Head of caudate nucleus (tissue), 42 donors: ENCODE results near the gene DTNB.

Experiments
- DNase-seq, 42 donors: peaks; one replicate each; pipeline versions ENCODE4 v3.0.0 to v3.0.0-alpha.2; 2020 to 2021; ENCODE audit warnings: mixed read lengths in 7 of 42
- intact Hi-C: fragments of 100-400 bp; cut with DNase I; formaldehyde crosslinking; loops from one replicate; pipeline ENCODE4 v1.15.0; 2022

The DTNB gene

DNA sequence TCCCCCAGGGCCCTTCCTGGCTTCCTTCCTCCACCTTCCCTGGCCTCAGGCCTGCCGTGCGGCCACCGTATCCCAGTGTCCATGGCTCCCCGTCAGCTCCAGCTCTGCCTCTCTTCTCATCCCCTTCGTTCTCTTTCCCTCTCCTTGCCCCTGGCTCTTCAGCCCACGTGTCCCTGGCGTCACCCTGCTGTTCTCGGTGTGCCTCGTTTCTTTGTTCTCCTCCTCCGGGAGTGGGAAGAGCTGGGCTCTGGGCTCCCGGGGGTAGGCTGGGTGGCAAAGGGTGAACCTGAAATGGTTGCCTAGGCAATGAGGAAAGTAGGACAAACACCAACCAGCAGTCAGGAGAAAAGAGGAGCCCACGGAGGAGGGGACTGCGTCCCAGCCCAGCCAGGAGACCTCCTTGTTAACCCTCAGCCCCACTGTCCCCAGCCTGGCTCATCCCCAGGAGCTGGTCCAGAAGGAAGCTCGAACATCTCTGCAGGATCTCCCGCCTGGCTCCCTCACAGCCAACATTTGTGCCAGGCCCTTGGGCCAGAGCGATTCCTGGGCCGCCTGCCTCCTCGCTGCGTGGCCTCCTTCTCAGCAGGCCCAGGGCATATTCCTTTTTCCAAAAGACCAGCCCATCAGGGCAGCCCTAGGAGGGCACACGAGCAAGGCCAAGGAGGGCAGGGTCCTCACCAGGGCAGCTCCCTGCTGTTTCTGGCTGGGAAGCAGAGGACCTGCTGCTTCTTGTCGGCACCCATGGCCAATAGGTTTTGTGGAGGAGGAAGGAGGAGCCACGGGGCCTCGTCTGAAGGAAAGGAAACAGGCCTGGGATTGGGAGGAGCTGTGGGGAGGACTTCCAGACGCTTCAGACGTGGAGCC lies 300.7 kb downstream of the DTNB start:
- DNase-seq: peak in 41 of 42 donors; percentile 50 to 92 (median 77)
- intact Hi-C loops: loop anchor here (10.0 kb wide), 1 partner anchor 152 kb away; no protein-coding TSS in a partner anchor

DNA sequence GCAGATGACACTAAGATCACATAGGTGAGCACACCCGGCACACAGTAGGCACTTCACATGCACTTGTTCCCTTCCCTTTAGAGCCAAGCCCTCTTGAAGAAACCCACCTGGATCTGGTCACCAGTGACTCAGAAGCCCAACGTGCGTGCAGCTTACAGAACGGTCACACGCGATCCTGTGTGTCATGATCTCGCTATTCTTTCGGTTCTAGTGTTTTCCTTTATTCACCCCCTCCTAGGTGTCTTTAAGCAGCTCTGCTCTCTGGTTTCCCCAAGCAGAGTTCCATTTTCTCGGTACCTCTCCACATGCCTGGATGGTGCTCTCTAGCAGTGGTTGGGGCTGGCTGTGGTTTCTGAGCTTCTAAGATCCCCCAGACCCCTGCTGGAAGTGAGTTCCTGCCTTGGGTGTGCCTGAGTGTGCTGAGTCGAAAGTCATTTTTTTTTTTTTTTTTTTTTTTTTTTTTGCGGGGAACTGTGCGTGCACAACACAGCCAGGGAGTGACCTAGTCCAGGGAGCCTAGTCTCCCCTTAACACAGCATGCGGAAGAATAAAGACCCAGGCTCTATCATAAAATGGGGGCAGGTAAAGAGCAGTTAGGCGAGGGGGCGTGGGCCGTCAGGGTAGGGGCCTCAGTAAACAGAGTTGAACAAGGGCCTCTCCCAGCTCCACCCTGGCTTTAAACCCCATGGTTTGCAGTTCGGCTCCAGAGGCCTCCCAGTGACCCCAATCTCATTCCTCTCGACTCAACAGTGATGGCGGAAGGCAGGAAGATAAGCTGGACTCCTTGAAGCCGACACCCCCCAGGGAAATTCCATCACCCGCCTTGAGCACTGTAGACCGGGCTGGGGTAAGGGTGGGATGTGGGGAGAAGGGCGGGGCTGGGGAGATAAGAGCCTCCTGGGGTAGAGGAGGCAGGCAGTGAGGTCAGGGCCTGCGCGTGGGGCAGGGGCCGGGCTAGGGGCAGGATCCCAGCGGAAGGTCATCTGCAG lies 301.8 kb downstream of the DTNB start:
- intact Hi-C loops: loop anchor here (10.0 kb wide), 1 partner anchor 153 kb away; no protein-coding TSS in a partner anchor
- peak in 5 of 42 donors; percentile 7 to 34 (median 32) for DNase-seq

DNA sequence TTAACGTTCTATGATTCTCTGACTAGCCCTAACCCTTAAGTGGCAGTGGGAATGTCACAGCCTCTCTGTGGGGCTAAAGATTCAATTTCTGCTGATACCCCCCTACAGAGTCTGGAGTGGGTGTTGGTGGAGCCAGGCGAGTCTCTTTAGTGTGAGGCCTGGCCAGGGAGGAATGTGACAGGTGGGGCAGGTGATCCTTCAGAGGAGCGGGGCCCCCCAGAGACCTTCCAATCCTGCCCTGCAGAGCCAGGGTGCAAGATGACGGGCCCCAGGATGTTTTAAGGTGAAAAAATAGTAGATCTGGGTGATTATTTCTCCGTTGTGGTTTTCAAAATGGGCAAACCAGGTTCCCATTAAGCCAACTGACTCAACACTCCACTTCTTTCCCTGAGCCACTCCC lies 303.5 kb downstream of the DTNB start:
- DNase-seq: peak in 2 of 42 donors; percentile 6 to 7
- intact Hi-C loops: loop anchor here (10.0 kb wide), 1 partner anchor 155 kb away; no protein-coding TSS in a partner anchor

DNA sequence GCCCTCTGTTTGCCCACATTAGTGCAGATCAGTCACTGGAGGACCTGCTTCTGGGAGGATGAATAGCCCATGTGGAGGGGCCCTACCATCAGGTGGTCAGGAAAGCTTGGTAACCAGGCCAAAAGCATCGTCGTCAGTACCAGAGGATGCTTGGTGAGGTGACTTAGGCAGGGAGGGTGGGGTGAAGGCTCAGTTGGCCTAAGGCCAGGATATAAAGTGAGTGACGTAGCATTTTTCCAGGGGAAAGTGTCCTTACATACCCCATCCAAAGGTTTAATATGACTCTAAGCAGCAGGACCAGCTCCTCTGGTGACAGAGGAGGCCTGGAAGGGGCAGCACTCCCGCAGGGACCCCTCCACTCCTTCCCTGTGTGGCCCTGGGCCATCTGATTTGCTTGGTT lies 303.9 kb downstream of the DTNB start:
- peak in 2 of 42 donors; percentile 5 to 32 for DNase-seq

DNA sequence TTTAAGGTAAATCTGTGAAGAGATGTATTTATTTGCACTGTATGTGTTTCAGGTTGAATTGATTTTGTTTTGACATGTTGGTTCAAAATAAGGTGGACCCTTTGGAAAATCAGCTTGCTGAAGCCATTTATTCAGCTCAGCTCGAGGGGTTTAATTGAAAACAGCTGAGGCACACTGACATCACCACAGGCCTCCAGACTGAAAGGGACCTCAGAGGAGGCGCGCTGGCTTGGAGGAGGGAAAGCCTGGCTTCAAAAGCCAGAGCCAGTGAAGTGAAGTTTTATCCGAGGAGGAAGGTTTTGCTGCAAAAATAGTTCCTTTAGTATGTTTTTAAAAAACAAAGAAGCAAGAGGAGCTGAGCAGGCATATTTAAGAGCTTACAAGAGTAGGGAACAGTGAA lies 304.7 kb downstream of the DTNB start:
- DNase-seq: peak in 1 of 42 donors; percentile 39
- intact Hi-C loops: no loop called here

More for the DNA sequence above, 303.9 kb downstream of the DTNB start:
- intact Hi-C loops: no loop called here

DNA sequence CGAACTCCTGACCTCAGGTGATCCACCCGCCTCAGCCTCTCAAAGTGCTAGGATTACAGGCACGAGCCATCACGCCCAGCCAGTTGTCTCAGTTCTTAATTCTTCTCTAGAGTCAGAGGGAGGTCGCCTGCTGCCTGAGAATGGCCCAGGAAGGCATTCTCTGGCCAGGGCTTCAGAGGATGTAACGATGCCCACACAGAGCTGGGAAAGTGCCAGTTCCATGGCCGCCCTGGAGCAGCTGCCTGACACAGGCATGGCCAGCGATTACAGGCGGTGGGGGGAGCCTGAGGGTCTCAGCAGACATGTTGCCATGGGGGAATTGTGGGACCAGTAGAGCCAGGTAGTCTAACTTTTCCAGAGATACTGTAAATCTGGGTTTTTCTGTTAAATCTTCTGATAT lies 306.1 kb downstream of the DTNB start:
- intact Hi-C loops: no loop called here
- DNase-seq: no peak

DNA sequence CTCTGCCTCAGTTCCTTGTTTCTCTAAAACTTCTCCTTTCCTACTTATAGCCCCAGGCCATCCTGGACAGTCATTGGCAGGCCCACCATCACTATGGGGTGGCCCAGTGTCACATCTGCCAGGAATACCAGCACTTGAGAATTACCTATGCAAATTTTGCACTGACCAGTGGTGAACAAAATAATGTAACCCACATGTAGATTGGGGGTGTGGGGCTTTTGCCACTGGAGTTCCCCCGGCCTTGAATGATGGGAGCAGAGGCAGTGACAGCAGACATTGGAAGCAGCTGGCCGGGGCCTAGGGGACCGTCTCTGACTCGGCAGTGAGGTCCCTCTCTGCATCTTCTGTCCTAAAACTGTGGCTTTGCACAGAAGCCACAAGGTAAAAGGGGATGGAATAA lies 306.7 kb downstream of the DTNB start:
- no peak for DNase-seq
- intact Hi-C loops: no loop called here

DNA sequence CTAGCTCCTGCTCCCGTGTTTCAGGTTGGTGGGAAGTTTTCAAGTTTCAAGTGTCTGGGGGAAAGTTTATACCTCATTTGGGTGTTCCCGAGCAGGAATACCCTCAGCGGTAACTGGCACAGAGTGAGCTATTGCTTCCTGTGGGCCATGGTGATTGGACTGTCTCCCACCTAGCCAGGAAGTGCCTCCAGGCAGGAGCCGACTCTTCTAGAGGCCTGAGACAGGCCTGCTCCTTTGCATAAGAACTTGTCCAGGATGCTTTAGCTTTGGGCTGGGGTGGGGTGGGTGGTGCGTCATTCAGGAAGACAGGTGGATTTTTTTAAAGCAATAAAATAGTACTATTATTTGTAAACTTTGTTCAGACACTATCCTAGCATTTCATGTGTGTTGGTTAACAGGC lies 308.1 kb downstream of the DTNB start:
- no peak for DNase-seq
- intact Hi-C loops: no loop called here

DNA sequence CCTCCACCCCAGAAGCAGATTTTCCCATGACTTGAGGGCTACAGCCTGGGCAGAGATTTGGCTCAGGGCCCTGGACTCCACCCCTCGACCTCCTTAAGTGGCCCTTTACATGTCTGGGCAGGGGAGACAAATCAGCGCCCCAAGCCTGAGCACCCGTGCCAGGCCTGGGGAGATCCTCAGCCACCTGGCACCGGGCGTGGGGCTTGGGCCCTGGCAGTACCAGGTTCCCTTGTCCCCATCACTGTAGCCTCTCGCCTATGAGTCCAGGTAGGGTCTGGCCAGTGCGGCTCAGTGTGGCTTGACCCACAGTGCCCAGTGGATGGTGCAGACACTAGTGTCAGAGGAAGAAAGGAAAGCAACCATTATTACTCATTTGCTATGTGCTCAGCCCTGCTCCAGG lies 309.6 kb downstream of the DTNB start:
- DNase-seq: no peak
- intact Hi-C loops: no loop called here

DNA sequence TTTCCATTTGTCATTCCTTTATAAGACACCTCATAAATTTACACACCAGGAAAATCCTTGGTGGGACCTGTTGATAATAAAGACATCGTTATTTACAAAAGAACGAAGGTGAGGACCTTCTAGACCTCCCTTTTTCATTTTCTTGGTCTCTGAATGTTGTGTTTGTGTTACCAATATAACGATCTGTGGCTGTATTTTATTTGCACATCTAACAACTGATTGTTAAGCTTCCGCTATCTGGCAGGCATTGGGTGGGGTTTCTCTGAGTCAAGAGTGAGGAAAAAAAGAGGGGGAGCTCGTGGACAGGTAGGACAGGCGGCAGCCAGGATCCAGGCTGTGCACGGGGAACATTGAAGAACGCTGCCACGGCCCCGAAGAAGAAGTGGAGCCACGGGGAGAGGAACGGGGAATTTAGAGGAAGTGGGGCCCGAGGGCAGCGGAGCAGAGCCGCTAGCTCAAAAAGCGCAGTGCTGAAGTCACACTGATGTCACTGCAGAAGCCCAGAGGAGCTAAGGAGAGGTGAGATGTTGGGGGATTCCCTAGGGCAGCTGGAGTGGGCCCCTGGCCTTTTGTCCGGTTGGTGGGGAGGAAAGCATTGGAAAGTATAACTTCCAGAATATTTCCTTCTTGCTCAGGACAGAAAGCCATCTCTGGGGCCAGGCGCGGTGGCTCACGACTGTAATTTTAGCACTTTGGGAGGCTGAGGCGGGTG lies 310.8 kb downstream of the DTNB start:
- intact Hi-C loops: no loop called here
- DNase-seq: peak in 25 of 42 donors; percentile 29 to 70 (median 54)

DNA sequence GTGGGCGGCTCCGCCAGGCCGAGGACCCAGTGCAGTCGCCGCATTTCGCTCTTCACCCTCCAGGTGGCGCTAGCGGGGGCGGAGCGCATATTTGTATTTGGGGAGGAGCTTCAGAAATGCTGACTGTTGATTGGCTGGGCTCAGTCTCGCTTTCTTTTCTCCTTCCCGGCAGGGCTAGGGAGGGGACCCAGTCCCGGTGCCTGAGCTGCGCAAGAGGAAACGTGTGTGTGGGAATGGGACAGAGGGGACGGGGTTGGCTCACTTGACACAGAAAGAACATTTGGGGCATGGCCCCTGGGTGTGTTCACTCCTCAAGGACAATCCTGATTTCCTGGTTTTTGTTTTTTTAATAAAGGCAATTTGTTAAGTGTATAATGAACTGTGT lies 311.3 kb downstream of the DTNB start:
- intact Hi-C loops: no loop called here
- DNase-seq: peak; percentile 88 to 98 (median 94)

DNA sequence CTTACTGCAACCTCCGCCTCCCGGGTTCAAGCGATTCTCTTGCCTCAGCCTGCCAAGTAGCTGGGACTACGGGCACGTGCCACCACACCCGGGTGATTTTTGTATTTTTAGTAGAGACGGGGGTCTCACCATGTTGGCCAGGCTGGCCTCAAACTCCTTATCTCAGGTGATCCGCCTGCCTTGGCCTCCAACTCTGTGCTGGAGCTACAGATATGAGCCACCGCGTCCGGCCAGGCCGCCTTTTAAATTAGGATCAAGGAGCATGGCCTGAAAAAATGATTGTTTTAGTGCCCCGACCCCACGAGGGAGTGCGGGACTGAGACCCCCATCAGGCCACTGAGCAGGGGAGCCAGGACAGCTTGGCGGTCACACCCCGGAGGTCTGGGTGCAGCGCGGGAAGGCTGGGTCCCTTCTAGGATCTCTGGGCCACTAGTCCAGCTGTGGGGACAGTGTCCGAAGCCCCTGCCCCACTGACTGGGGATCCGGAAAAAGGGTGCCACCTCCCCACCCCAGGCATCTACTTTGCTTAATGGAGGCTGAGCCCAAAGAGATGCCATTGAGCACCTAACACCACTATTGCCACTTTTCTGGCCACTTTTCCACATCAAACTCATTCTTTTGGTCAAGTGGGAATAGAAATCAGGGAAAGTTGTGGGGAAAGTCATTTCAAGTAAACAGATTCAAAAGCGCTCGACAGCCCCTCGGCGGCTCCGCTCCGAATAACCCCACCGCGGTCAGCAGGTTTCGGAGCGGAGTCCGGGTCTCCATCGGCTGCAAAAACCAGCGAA lies 311.9 kb downstream of the DTNB start:
- DNase-seq: no peak
- intact Hi-C loops: no loop called here

DNA sequence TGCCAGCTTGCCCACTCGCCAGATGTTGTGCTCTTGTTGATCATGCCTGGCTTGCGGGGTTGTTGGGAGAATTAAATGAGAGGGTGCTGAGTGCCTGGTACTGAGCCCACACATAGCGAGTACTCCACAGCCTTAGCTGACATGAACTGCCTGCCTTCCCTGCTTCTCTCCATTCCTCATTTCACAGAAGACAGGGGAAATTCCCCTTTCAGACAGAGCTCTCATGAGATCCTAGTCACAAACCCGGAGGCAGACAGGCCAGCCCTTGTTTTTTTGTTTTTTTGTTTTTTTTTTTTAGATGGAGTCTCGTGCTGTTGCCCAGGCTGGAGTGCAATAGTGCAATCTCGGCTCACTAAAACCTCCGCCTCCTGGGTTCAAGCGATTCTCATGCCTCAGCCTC lies 314.5 kb downstream of the DTNB start:
- intact Hi-C loops: no loop called here
- peak in 1 of 42 donors; percentile 14 for DNase-seq

DNA sequence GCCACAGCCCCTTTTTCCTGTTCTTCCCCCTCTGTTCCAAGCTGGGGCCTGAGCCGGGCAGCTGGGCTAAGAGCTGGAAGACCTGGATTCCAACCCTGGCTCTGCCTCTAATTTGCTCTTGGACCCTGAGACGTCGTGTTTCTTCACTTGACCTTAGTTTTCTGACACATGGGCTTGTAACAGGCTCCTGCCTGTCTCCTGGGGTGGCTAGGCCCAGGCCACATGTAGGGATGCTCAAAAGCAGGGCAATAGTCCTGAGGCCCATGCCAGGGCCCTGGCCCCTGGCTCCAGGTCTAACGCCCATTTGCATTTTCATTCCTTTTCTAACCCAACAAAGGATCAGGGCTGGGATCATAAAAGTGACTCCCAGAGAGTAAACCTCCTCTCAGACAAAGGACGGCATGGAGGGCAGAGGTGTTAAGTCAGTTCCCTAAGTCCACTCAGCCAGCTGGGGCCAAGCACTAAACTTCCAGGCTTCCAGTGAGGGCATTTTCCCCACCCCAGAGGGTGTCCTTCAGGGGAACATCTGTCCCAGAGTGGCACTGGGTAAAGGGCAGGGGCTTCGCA lies 315.0 kb downstream of the DTNB start:
- DNase-seq: peak in 1 of 42 donors; percentile 12
- intact Hi-C loops: no loop called here

DNA sequence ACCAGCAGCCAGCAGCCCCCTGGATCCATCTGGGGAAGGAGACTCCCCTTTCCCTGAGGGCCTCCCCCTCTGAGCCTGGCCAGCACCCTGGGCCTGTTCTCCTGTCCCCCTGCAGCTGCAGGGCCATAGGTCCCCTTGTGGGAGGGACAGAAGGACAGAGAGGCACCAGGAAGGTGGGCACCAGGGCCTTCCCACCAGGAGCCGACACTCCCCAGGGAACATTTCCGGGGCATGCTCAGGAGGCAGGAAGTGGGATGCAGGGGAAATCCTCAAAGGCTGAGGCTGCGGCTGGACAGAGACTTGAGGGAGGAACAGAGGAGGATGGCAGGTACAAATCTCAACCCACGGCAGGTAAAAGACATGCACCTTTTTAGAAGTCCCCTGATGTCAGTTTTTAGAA lies 317.3 kb downstream of the DTNB start:
- intact Hi-C loops: no loop called here
- DNase-seq: peak in 1 of 42 donors; percentile 15

DNA sequence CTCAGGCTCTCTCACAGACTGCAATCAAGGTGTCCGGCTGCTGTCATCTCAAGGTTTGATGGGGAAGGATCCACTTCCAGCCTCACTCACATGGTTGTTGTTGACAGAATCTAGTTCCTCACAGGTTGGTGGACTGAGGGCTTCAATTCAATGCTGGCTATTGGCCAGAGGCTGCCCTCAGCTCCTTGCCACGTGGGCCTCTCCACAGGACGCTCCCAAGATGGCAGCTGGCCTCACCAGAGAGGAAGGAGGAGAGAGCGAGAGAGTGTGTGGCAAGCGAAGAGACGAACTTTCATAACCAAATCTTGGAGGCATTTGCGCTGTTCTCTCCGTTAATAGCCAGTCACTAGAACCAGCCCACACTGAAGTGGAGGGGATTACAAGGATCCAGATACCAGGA lies 318.1 kb downstream of the DTNB start:
- intact Hi-C loops: no loop called here
- no peak for DNase-seq

DNA sequence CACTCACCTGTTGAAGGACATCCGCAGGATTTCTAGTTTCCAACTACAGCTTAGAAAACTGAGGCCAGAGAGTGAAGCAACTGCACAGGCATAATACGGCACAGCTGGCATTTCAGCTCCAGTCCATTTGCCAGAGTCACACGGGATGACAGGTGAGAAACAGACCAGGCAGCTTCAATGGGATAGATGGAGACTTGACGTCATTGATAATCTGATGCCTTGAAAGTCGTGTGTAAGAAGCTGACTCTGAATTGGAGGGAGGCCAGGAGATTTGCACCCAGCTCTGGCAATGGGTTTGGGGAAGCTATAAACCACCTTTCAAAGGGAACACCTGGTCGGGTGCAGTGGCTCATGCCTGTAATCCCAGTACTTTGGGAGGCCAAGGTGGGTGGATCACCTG lies 319.3 kb downstream of the DTNB start:
- DNase-seq: no peak
- intact Hi-C loops: no loop called here

DNA sequence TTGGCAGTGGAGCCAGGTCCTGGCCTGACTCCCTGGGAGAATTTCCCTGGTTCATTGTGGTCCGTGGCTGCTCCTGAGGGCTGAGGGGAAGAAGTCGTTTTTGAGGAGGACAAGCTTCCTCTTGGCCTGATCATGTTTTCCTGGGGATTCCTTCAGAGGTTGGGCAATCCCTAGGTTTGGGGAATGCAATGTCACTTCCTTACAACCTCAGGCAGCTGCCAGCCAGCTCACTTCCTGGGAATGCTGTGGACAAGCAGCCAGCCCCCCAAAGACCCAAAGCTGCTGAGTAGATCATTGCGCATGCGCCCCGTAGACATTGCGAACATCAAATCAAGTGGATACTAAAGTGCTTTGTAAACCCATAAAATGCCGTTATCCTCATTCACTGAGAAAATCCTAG lies 324.0 kb downstream of the DTNB start:
- intact Hi-C loops: no loop called here
- no peak for DNase-seq
